ENCODE results near the gene PPP1R26.

PPP1R26 gene

DNA sequence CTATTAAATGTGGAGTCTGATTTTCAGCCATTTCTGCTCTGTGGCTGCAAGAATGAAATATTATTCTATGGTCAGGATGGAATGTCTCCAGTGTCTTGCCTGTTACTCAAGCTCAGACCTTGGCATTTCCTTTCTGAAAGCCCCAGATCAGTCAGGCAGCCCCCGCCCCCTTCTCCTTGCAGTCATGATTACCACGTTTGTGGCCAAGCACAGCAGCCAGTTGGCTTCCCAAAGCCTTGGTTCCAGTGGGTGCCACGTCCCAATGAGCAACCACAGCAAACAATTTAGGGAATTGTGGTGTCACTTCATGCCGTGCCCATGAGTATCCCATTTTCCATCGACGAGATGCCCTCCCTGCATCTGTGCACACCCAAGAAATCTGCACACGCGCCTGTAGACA lies 56.6 kb downstream of the PPP1R26 start:
- TF ChIP-seq, protein P1, sequence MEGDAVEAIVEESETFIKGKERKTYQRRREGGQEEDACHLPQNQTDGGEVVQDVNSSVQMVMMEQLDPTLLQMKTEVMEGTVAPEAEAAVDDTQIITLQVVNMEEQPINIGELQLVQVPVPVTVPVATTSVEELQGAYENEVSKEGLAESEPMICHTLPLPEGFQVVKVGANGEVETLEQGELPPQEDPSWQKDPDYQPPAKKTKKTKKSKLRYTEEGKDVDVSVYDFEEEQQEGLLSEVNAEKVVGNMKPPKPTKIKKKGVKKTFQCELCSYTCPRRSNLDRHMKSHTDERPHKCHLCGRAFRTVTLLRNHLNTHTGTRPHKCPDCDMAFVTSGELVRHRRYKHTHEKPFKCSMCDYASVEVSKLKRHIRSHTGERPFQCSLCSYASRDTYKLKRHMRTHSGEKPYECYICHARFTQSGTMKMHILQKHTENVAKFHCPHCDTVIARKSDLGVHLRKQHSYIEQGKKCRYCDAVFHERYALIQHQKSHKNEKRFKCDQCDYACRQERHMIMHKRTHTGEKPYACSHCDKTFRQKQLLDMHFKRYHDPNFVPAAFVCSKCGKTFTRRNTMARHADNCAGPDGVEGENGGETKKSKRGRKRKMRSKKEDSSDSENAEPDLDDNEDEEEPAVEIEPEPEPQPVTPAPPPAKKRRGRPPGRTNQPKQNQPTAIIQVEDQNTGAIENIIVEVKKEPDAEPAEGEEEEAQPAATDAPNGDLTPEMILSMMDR (IDR thresholded peaks at IDR 0.05; ENCODE audit: low read depth, low read length) = no peak
- TF ChIP-seq POLR2A (IDR thresholded peaks at IDR 0.05; ENCODE audit: extremely low read depth, insufficient read length) = no peak
- no peak for TF ChIP-seq MYC (IDR thresholded peaks at IDR 0.05; ENCODE audit: low read depth, low read length)
- TF ChIP-seq, protein P2, sequence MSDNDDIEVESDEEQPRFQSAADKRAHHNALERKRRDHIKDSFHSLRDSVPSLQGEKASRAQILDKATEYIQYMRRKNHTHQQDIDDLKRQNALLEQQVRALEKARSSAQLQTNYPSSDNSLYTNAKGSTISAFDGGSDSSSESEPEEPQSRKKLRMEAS (IDR thresholded peaks at IDR 0.05; ENCODE audit: low read depth, low read length) = no peak
- no peak overlapping the region for H3K4me3 ChIP-seq (ENCODE audit: low read depth, low read length)
- no peak for DNase-seq (ENCODE audit: low read depth)

Data from NB4 (cell line).